NCI-H2081 treated with DMSO at 0.1 percent for 48 hours (cell line): ENCODE data around the gene ZNF124.
"Not testable (repeated sequence)": the region's sequence is repeated elsewhere in the genome, so short reads cannot be mapped to it uniquely, and the experiment has no call there.

Experiments used
- DNase-seq: peaks from one replicate; lab custom pipeline; 2025; lab: John Stamatoyannopoulos, UW

The ZNF124 gene

GRCh38 chr1:247171443-247171842, 377 bp downstream of the ZNF124 start:
- DNase-seq, result not testable (repeated sequence)

GRCh38 chr1:247165674-247166073, 6.1 kb downstream of the ZNF124 start:
- DNase-seq, result no peak

- DNase-seq, result no peak
These were observed 7.1 kb downstream of the ZNF124 start for GRCh38 chr1:247164694-247165093.

GRCh38 chr1:247156787-247157232, 15.0 kb downstream of the ZNF124 start:
- no peak for DNase-seq

GRCh38 chr1:247147781-247148180, 24.0 kb downstream of the ZNF124 start:
- DNase-seq, result no peak

- not testable (repeated sequence) for DNase-seq
These were observed 24.7 kb downstream of the ZNF124 start for GRCh38 chr1:247147120-247147519.

GRCh38 chr1:247146671-247147070, 25.1 kb downstream of the ZNF124 start:
- no peak for DNase-seq

- DNase-seq, result no peak
These were observed 26.5 kb downstream of the ZNF124 start for GRCh38 chr1:247145279-247145678.

GRCh38 chr1:247139557-247139956, 32.3 kb downstream of the ZNF124 start:
- DNase-seq, result not testable (repeated sequence)

- no peak for DNase-seq
These were observed 40.6 kb downstream of the ZNF124 start for GRCh38 chr1:247131236-247131635.

- not testable (repeated sequence) for DNase-seq
These were observed 44.1 kb downstream of the ZNF124 start for GRCh38 chr1:247127519-247128282.

GRCh38 chr1:247126601-247127000, 45.2 kb downstream of the ZNF124 start:
- not testable (repeated sequence) for DNase-seq

GRCh38 chr1:247126166-247126565, 45.7 kb downstream of the ZNF124 start:
- not testable (repeated sequence) for DNase-seq

GRCh38 chr1:247121382-247121781, 50.4 kb downstream of the ZNF124 start:
- no peak for DNase-seq

- DNase-seq, result not testable (repeated sequence)
These were observed 51.5 kb downstream of the ZNF124 start for GRCh38 chr1:247120408-247120668.

- no peak for DNase-seq
These were observed 52.0 kb downstream of the ZNF124 start for GRCh38 chr1:247119600-247120407.

- no peak for DNase-seq
These were observed 52.8 kb downstream of the ZNF124 start for GRCh38 chr1:247118946-247119446.

GRCh38 chr1:247115545-247115944, 56.3 kb downstream of the ZNF124 start:
- no peak for DNase-seq

GRCh38 chr1:247115141-247115510, 56.7 kb downstream of the ZNF124 start:
- no peak for DNase-seq

GRCh38 chr1:247114351-247115140, 57.3 kb downstream of the ZNF124 start:
- no peak for DNase-seq

GRCh38 chr1:247113733-247114271, 58.0 kb downstream of the ZNF124 start:
- DNase-seq, result no peak

GRCh38 chr1:247113094-247113497, 58.7 kb downstream of the ZNF124 start:
- no peak for DNase-seq
